Measurements from ENCODE around the gene CCDC85C. TPM values are rescaled to one million over a fixed set of nuclear protein-coding genes. Genes with fewer than 3 reads are reported as not detected.
A peak's percentile ranks its signal among the peaks of the same experiment; 100 is the strongest.

The CCDC85C gene
- 10 to 100 TPM in 5 of 6 donors, 1 to 10 TPM in 1; 5.2 to 31.0 (median 20.4) TPM for total RNA-seq

GRCh38 chr14:99603471-99604277, at the start of gene CCDC85C:
Gene CCDC85C (minus strand): TSS chr14:99604207. CDS start chr14:99603959, 248 bp downstream.
- DNase-seq (peak in 1 of 2 donors; percentile 92), ATAC-seq (ENCODE audit: low FRiP score in 2 of 2) (no peak)

GRCh38 chr14:99651953-99652746, 48.1 kb upstream of the CCDC85C start:
- ATAC-seq (ENCODE audit: low FRiP score in 2 of 2) (no peak), DNase-seq (peak in 1 of 2 donors; percentile 71)
- WGBS, 2 donors = 95 to 97% methylated on average over 21 to 32 of the region's 32 CpGs
- no peaks in the 10 kb centered on the region for H3K36me3 ChIP-seq
- H3K27ac ChIP-seq = no peak overlapping the region
- H3K9me3 ChIP-seq = no peaks in the 10 kb centered on the region
- no peak overlapping the region for H3K4me3 ChIP-seq
- H3K27me3 ChIP-seq = no peaks in the 10 kb centered on the region
- no peaks in the 10 kb centered on the region for H3K4me1 ChIP-seq
- TF ChIP-seq, protein P1, sequence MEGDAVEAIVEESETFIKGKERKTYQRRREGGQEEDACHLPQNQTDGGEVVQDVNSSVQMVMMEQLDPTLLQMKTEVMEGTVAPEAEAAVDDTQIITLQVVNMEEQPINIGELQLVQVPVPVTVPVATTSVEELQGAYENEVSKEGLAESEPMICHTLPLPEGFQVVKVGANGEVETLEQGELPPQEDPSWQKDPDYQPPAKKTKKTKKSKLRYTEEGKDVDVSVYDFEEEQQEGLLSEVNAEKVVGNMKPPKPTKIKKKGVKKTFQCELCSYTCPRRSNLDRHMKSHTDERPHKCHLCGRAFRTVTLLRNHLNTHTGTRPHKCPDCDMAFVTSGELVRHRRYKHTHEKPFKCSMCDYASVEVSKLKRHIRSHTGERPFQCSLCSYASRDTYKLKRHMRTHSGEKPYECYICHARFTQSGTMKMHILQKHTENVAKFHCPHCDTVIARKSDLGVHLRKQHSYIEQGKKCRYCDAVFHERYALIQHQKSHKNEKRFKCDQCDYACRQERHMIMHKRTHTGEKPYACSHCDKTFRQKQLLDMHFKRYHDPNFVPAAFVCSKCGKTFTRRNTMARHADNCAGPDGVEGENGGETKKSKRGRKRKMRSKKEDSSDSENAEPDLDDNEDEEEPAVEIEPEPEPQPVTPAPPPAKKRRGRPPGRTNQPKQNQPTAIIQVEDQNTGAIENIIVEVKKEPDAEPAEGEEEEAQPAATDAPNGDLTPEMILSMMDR (IDR thresholded peaks at IDR 0.05) = no peak
- TF ChIP-seq POLR2A (IDR thresholded peaks at IDR 0.05) = no peak
- no peak for TF ChIP-seq POLR2AphosphoS5 (IDR thresholded peaks at IDR 0.05)
- no peak for TF ChIP-seq EP300 (IDR thresholded peaks at IDR 0.05)

More at GRCh38 chr14:99603471-99604277, at the start of gene CCDC85C:
- H3K27me3 ChIP-seq = peaks cover 0 to 13% (median 0%) of the 10 kb centered on the region in 4 donors
- H3K27ac ChIP-seq = peak within 1 kb of the TSS; percentile 84 to 92 (median 92)
- peaks cover 43 to 62% (median 51%) of the 10 kb centered on the region in 4 donors for H3K4me1 ChIP-seq
- peak within 1 kb of the TSS; percentile 62 to 92 (median 88) for H3K4me3 ChIP-seq
- TF ChIP-seq EP300 (IDR thresholded peaks at IDR 0.05) = no peak
- no peak for TF ChIP-seq POLR2A (IDR thresholded peaks at IDR 0.05)
- TF ChIP-seq, protein P1 (IDR thresholded peaks at IDR 0.05) = peak in 1 of 6 experiments; percentile 14
- no peak for TF ChIP-seq POLR2AphosphoS5 (IDR thresholded peaks at IDR 0.05)
- H3K9me3 ChIP-seq = no peaks in the 10 kb centered on the region
- WGBS, 2 donors = 26% methylated on average over 33 of the region's 128 CpGs; no CpG with 5 or more reads in 1 of the 2 donors
- H3K36me3 ChIP-seq = no peaks in the 10 kb centered on the region

- Histone ChIP-seq H3K27ac (no peak overlapping the region), H3K27me3 (peaks cover 0 to 6% (median 2%) of the 10 kb centered on the region in 4 donors), H3K4me3 (no peak overlapping the region), H3K4me1 (peaks cover under 1 to 10% (median 6%) of the 10 kb centered on the region in 4 donors), H3K36me3 (no peaks in the 10 kb centered on the region), H3K9me3 (no peaks in the 10 kb centered on the region)
- TF ChIP-seq POLR2AphosphoS5 (IDR thresholded peaks at IDR 0.05) = no peak
- TF ChIP-seq, protein P1 (IDR thresholded peaks at IDR 0.05) = no peak
- TF ChIP-seq POLR2A (IDR thresholded peaks at IDR 0.05) = no peak
- no peak for TF ChIP-seq EP300 (IDR thresholded peaks at IDR 0.05)
- WGBS, 2 donors = 81 to 82% methylated on average over 6 to 9 of the region's 9 CpGs
- DNase-seq = no peak
- no peak for ATAC-seq (ENCODE audit: low FRiP score in 2 of 2)
Measured at GRCh38 chr14:99650189-99650588, 46.2 kb upstream of the CCDC85C start.

GRCh38 chr14:99649643-99650042, 45.6 kb upstream of the CCDC85C start:
- ATAC-seq (ENCODE audit: low FRiP score in 2 of 2) (no peak), DNase-seq (no peak)
- 84 to 88% methylated on average over 8 of the region's 8 CpGs for WGBS, 2 donors

More at GRCh38 chr14:99649643-99650042, 45.6 kb upstream of the CCDC85C start:
- Histone ChIP-seq H3K36me3 (no peaks in the 10 kb centered on the region), H3K4me1 (peaks cover 6 to 15% (median 9%) of the 10 kb centered on the region in 4 donors), H3K27ac (no peak overlapping the region), H3K9me3 (no peaks in the 10 kb centered on the region), H3K4me3 (no peak overlapping the region), H3K27me3 (peaks cover 0 to 6% (median 3%) of the 10 kb centered on the region in 4 donors)
- TF ChIP-seq POLR2AphosphoS5 (IDR thresholded peaks at IDR 0.05) (no peak), EP300 (IDR thresholded peaks at IDR 0.05) (no peak), POLR2A (IDR thresholded peaks at IDR 0.05) (no peak)
- TF ChIP-seq, protein P1 (IDR thresholded peaks at IDR 0.05) = no peak
